DMS53 treated with DMSO at 0.1 percent for 48 hours (cell line): ENCODE measurements around the gene RPS6KA2.

ENCODE experiments used
- DNase-seq: peaks from one replicate; lab custom pipeline; 2025; ENCODE audit not compliant: unreplicated experiment; lab: John Stamatoyannopoulos, UW

Gene RPS6KA2

GRCh38 chr6:166505133-166505905, 121.7 kb downstream of the RPS6KA2 start:
- no peak for DNase-seq

- no peak for DNase-seq
Measured at GRCh38 chr6:166504100-166504499, 123.0 kb downstream of the RPS6KA2 start.

- DNase-seq, result no peak
Measured at GRCh38 chr6:166503167-166503744, 123.8 kb downstream of the RPS6KA2 start.

DNA sequence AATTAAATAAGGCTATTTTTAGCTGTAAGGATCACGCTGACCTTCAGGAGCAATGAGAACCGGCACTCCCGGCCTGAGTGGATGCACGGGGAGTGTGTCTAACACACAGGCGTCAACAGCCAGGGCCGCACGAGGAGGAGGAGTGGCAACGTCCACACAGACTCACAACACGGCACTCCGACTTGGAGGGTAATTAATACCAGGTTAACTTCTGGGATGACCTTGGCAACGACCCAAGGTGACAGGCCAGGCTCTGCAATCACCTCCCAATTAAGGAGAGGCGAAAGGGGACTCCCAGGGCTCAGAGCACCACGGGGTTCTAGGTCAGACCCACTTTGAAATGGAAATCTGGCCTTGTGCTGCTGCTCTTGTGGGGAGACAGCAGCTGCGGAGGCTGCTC, 124.6 kb downstream of the RPS6KA2 start:
- DNase-seq, result no peak

GRCh38 chr6:166501246-166501645, 125.8 kb downstream of the RPS6KA2 start:
- DNase-seq, result no peak

- DNase-seq, result no peak
Measured at GRCh38 chr6:166500246-166500645, 126.8 kb downstream of the RPS6KA2 start.

- no peak for DNase-seq
Measured at GRCh38 chr6:166499350-166500163, 127.5 kb downstream of the RPS6KA2 start.

- DNase-seq, result no peak
Measured at GRCh38 chr6:166498661-166499349, 128.2 kb downstream of the RPS6KA2 start.

DNA sequence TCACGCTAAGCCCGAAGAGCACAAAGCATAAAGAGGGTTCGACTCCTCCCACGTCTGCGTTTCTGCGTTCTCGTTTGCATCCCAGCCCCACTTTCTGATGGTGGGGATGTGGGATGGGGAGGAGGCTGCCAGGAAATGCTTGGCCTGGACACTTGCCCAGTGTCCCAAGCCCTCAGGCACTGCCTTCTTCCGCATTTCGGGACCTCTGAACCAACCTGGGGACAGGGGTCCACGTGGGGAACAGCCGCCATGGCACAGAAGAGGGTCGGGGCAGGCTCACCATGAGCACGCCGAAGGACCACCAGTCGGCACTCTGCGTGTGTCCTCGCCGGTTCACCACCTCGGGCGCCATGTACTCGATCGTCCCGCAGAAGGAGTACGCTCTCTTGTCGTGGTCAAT, 128.8 kb downstream of the RPS6KA2 start:
- no peak for DNase-seq

DNA sequence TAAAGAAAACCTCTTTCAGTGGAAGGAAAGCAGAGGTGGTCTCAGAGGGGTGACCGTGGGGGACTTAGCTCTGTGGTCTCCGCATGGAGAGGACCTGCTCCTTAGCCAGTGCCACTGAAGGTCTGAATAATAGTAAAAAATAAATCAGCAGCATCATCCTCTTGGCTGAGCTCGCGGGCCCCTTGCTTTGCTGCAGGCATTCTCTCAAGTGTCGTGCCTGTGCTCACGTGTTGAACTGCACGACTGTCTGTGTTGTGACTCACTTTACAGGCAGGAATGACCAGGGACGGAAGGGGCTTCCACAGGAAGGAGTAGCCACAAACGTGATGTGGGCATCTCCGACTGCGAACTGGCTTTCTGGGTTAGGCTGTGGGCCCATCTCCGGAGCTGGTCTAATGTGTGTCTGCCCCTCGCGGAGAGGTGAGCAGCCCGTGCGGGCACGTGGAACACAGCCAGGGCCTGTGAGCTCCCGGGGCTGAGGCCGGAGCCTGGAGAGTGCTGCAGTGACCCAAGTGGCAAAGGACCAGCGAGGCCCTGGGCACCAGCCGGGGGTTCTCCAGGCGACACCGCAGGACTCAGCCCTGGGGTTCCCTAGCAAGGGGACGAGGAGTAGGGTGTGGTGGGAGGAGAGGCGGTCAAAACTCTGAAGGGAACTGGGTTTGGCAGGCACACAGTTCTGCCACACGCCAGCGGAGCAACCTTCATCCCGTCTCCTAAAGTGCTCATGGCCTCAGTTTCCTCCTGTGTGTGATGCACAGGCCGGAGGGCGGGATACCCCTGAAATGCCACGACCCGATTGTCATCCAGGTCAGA, 129.8 kb downstream of the RPS6KA2 start:
- no peak for DNase-seq

DNA sequence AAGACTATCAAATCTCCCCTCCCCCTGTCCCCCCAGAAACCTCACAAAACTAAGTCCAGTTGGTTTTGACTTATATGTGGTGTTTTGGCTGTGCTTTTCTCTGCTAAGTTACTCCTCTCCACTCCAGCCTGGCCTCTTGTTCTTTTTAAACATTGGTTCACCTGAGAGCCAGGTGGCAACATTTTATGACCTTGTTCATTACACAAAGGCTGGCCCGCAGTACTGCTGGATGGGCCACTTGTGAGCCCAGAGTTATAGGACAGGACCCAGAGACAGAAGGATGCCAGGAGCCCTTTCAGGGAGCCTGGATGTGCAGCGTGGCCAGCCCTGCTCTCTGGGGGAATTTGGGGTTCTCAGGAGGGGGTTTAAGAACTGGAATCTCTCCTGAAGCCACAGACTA, 130.6 kb downstream of the RPS6KA2 start:
- no peak for DNase-seq

DNA sequence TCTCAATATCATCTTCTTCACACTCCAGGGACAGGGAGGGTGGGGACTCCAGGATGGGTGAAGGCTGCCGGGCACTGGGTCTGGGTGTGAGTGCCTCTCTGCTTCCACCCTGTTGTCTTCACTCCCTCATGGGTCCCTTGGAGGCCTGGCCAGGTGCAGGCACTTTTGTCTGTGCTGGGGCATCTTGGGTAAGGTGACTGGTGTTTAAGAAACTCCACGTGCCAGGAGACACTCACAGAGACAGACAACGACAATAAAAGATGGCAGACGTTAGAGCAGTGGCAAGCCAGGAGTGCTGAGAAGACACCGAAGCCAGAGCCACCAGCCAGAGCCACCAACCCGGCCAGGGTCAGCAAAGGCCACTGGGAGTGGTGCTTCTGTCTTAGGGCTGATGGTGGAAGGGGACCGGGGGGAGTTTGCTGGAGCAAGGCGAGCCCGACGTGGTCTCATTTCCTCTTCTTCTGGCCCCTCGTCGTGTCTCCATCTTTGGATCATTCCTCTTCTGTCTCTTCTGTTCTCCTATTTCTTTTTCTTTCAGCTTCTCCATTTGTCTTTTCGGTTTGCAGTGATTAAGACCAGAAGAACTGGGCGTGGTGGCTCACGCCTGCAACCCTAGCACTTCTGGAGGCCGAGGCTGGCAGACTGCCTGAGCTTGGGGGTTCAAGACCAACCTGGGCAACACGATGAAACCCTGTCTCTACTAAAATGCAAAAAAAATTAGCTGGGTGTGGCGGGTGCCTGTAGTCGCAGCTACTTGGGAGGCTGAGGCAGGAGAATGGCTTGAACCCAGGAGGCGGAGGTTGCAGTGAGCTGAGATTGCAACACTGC, 131.3 kb downstream of the RPS6KA2 start:
- DNase-seq, result no peak

DNA sequence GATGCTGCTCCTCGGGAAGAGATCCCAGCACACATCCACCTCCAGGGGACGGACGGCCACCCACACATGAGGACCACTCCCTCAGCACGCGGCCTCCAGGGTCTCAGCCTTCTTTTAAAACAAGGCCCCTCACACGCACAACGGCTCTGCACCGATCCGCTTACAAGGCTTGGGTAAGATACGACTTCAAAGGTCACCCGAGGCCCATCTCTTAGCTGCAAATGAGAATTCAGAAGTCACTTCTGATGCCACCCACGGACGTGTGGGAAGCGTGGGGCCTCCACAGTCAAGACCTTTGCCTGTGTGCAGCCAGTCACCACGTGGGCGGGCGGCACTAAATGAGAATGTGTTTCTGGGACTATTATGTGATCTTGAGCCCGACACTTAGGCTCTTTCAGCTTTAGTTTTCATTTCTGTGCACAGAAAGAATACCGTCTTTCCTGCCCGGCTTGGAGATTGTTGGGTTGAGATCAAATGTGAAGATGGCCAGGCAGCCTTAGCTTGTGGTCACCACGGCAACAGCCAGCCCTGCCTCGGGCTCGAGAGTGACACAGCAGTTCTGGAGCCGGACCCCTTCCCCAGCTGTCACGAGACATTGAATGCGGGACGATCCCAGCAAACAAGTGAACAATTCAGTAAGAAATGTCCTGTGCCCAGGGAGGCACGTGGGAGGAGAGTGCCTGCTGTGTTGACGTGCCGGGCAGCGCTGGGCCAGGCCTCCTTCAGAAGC, 132.1 kb downstream of the RPS6KA2 start:
- DNase-seq, result no peak

DNA sequence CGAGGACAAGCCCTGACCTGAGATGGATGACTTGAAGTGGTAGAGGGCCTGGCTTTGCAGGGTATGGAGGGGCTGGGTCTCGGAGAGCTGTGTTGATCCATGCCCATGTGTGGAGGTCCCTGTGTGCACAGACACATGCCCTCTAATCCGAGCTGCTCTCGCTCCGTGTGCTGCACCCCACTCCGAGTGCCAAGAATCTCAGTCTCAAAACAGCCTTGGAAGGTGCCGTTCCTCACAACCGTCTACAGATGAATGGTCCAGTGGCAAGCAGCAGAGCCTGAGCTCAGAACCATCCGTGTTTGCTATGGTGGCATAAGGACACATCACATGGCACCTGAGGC, 133.0 kb downstream of the RPS6KA2 start:
- DNase-seq, result no peak

DNA sequence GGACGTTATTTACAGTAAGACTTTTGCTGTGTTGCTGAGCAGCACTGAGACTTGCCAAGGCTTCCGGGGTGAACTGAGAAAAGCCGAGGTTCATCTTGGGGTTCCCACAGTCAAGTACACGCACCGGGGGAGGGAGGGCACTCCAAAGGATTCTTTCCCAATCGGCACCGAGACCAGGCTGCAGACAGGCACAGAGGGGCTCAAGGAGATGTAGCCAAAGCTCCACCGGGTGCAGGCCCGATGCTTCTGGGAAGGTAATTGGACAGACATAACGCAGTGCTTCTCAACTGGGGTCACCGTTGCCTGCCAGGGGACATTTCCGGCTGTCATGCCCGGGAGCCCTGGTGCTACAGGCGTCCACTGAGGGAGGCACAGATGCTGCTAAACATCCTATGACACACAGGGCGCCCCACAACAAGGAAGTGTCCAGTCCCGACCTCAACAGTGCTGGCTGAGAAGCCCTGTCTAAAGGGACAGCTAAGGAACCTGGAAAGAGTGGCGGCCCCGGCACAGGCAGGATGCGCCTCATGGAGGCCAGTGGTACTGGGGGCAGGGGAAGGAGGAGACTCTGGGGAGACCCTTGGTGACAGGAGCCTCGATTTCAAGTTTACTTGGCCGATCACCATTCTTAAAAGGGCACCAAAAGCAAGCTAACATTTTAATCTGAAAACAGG, 133.5 kb downstream of the RPS6KA2 start:
- DNase-seq, result no peak

- DNase-seq, result no peak
Measured at GRCh38 chr6:166492092-166492741, 134.8 kb downstream of the RPS6KA2 start.

DNA sequence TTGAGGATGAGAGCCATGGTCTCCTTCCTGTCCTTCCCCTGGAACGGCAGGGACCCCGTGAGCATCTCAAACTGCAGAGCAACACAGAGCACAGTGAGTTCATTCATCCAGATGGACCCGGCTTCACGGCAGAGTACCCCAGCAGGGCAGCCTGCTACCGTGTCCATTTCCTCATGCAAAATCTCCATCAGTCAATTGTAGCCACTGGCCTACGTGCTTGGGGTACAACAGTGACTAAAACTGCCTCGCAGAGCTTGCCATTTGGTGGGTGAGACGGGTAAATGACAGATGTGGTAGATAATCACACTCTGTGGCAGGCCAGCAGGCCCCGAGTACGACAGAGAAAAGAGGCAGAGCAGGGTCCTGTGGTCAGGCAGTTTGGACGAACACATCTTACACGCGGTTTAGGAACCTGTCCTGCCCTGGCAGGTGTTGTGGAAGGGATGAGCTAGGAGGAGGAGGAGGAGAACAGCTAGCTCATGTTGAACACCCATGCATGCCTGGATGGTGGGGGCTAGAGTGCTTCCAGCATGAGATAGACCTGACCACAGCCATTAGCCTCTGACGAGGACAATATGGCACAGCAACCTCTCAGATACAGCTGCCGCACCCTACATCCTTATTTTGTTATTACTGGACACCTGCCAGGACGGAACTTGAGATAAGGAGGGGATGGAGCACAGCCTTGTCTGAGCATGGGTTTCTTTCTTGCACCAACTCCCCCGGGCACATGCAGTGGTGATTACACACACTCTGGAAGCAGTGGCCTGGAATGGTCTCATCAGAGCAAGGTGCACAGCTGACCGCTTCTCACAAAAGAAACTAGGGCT, 136.2 kb downstream of the RPS6KA2 start:
- DNase-seq, result no peak
